NOMO-1 treated with dmso at 0.1 percent for 144 hours (cell line): ENCODE measurements around the gene SOCS2.

Source experiments
- DNase-seq: peaks from one replicate; lab custom pipeline; 2025; ENCODE audit not compliant: unreplicated experiment; lab: John Stamatoyannopoulos, UW

The SOCS2 gene

GRCh38 chr12:93565760-93566159 lies 6.7 kb upstream of the SOCS2 start:
- no peak for DNase-seq

DNA sequence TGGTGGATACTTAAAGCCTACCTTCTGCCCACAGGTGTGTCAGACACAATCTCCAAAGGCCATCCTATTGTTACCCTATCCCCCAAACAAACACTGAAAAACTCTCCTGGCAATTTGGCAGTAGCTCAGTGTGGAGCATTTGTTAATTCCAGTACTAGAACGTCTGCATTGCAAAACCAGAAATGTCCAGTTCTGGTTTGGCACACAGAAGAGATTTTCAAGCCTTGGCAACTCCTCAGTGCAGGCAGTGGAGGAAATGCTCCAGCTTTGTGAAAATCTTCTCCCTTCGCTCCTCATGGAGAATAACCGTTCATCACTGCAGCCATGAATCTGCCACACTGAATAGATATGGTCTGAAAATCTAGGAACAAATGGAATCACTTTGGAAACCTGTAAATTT lies 5.3 kb upstream of the SOCS2 start:
- DNase-seq, result no peak

- no peak for DNase-seq
Observed at GRCh38 chr12:93568091-93568490, 4.4 kb upstream of the SOCS2 start.

DNA sequence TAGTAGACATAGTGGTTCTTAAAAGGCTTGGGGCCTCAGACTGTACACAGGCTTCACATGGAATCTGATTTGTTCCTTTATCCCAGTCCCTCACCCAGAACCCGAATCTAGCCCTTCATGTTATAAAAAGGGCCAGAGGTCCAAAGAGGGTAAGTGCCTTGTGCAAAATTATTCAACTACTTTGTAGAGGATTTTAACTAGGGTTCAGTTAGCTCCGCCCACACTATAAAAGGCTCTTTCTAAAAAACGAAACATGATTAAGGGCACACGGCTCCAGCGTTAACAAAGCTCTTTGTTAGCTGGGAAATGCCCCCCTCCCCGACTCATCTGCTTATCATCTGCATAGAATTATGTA lies 3.2 kb upstream of the SOCS2 start:
- peak; percentile 77 for DNase-seq

DNA sequence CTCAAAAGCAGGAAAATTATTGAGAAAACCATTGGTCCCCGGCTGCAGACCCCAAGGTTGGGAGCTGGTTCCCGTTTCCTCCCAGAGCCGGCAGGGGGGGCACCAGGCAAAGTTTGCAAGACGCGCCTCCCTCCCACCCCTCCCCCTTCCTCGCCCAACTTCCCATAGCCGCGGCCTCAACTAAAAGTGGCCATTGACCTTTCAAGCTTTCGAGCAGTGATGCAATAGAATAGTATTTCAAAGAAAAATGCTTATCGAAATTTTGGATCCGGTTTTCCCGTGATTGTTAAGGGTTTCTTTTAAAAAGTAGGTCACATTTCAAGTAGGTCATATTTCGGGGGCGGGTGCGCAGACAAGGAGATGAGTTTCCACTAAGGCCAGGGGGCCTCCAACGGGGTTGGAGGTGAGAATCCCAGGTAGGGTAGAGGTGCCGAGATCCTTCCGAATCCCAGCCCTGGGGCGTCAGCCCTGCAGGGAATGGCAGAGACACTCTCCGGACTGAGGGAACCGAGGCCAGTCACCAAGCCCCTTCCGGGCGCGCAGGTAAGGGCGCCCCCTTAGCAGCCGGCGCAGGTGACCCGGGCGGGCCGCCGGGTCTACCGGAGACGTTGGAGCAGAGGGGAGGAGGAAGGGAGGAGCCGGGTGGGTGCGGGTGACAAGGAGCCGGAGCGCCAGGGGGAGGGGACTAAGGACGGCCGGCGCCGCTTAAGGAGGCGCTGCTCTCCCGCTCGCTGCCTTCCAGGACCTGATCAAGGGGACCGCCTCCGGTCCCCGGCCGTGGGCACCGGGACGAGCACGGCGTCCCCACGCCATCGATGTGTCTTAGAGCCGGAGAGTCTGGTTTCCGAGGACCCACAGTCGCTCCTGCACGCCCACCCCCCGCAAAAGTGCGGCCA lies 2.6 kb upstream of the SOCS2 start:
- DNase-seq, result peak; percentile 77

- DNase-seq, result peak; percentile 71
Observed at GRCh38 chr12:93570552-93571364, 1.7 kb upstream of the SOCS2 start.

GRCh38 chr12:93571365-93571924 lies 1.0 kb upstream of the SOCS2 start:
- DNase-seq, result peak; percentile 44

DNA sequence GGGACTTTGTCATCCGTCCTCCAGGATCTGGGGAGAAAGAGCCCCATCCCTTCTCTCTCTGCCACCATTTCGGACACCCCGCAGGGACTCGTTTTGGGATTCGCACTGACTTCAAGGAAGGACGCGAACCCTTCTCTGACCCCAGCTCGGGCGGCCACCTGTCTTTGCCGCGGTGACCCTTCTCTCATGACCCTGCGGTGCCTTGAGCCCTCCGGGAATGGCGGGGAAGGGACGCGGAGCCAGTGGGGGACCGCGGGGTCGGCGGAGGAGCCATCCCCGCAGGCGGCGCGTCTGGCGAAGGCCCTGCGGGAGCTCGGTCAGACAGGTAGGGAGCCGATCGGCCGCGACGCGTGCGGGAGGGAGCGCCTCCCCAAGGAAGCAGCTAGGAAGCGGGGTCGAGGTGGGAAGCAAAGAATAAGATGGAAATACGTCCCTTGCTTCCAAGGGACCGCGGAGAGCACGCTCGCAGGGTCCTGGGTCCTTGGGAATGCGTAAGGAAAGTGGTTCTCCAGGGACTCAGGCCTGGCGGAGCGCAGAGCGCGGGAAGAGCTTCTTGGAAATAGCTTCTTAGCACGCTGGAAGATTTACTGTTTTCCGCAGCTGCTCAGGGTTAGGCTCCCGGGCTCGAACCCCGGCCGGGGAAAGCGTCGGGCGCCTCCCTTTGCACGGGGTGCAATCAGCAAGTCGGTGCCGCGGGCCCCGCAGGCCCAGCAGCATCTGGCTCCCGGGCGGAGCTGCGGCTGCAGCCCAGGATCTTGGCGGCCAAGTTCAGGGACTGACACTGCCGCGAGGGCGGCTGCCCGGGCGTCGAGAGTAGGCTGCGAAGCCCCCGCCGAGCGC lies 457 bp downstream of the SOCS2 start:
- DNase-seq, result no peak

- peak; percentile 36 for DNase-seq
Observed at GRCh38 chr12:93573552-93574223, 1.2 kb downstream of the SOCS2 start.

DNA sequence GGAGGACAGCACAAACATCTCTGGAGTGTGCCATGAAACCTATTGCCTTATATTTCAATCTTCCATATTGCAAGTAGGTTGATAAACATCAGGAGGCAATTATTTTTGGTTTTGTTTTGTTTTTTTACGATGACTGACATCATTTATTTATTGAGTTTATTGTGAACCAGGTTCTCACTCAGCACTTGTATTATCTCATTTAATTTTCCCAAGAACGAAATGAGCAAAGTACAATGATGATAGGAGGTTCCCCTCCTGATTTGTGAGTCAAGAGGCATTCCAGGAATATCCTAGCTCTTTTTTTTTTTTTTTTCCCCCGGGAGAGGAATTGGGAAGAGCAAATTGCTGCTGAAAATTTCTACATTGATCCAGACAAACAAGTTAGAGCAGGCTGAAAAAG lies 4.7 kb downstream of the SOCS2 start:
- no peak for DNase-seq

GRCh38 chr12:93578221-93578620 lies 5.7 kb downstream of the SOCS2 start:
- DNase-seq, result no peak

DNA sequence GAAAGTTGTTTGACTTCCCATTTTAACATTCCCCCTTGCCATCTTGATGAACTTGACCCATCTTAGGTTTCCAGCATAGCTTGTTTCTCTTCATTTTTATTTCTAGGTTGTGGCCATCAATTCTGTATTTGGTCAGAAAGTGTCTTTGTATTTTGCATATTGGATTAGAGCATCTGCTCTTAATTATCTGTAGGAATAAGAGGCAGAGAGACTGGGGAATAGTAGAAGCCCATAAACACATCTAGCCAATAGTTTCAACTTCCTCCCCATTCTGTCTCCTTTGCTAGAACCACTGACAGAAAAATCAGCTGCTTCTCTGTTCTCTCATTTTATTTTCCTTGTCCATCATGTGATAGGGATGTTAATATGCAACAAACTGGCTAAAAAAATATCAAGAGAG lies 8.2 kb downstream of the SOCS2 start:
- DNase-seq, result no peak

- DNase-seq, result no peak
Observed at GRCh38 chr12:93581370-93581769, 8.9 kb downstream of the SOCS2 start.

GRCh38 chr12:93582351-93582750 lies 9.9 kb downstream of the SOCS2 start:
- DNase-seq, result no peak

- DNase-seq, result no peak
Observed at GRCh38 chr12:93583627-93584392, 11.3 kb downstream of the SOCS2 start.

GRCh38 chr12:93585247-93585646 lies 12.8 kb downstream of the SOCS2 start:
- no peak for DNase-seq

DNA sequence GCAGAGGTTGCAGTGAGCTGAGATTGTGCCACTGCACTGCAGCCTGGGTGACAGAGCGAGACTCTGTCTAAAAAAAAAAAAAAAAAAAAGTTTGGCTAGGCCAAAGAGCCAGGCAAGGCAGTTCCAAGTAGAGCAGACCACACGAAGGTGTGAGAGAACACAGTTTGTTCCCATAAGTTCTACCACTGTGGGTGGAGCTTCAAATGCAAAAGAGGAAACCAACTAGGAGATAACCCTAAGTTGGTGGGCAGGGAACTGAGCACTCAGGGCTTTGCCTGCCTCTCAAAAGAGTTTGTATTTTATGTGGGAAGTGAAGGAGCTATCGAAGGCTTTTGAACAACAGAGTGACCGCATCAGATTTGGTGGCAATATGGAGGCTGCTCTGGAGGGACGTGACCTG lies 15.1 kb downstream of the SOCS2 start:
- DNase-seq, result peak; percentile 32

DNA sequence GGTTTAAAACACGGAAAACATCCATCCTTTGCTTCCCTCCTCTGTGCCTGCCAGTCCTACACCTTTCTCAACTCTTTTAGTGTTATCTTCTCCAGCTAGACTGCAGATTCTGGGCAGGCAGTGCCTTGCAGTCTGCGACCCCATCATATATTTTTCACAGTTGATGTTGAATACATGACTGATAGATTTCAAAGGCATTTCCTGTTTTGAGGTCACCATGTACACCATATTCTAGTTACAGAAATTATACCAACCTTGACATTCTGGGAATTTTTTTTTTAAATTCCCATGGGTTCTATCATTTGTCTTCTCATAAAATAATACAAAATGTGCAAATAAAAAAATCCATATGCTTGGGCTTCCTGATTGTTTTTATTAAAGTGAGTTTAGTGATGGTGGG lies 16.6 kb downstream of the SOCS2 start:
- DNase-seq, result no peak

GRCh38 chr12:93591137-93591868 lies 18.8 kb downstream of the SOCS2 start:
- DNase-seq, result peak; percentile 87
